Tibial artery (tissue), 4 donors: ENCODE measurements around the gene HNRNPCL4.
"Not testable (repeated sequence)": the region's sequence is repeated elsewhere in the genome, so short reads cannot be mapped to it uniquely, and the experiment has no call there.

Source experiments
- DNase-seq, 2 donors: peaks; one replicate each; pipeline ENCODE4 v3.0.0-alpha.2; 2019
- H3K27ac ChIP-seq, 2 donors: fragments of 200-600 bp; sonication (generic) in 1 of 2; 1 replicate in 1 of 2; 2 replicates in 1 of 2; pipeline ENCODE4 v1.5.1; 2018 to 2019; ENCODE audit warnings: mild to moderate bottlenecking in 1 of 2
- H3K27me3 ChIP-seq, 2 donors: fragments of 200-600 bp; sonication (generic) in 1 of 2; one replicate each; pipeline versions ENCODE4 v1.5.1 to v1.6.0; 2016 to 2019
- H3K36me3 ChIP-seq, 3 donors: fragments of 200-600 bp; sonication (generic) in 2 of 3; one replicate each; pipeline ENCODE4 v1.5.1; 2016 to 2019; ENCODE audit warnings: mild to moderate bottlenecking in 2 of 3
- H3K4me1 ChIP-seq, 4 donors: fragments of 200-600 bp; sonication (generic) in 2 of 4; 1 replicate in 3 of 4; 2 replicates in 1 of 4; pipeline ENCODE4 v1.5.1; 2016 to 2019
- H3K4me3 ChIP-seq, 2 donors: fragments of 200-600 bp; sonication (generic) in 1 of 2; 1 replicate in 1 of 2; 2 replicates in 1 of 2; pipeline ENCODE4 v1.5.1; 2018 to 2019; ENCODE audit warnings: mild to moderate bottlenecking in 2 of 2
- H3K9me3 ChIP-seq, 3 donors: fragments of 200-600 bp; sonication (generic) in 1 of 3; one replicate each; pipeline ENCODE4 v1.5.1; 2016 to 2019
- intact Hi-C: fragments of 100-400 bp; cut with DNase I; formaldehyde crosslinking; loops from one replicate; pipeline ENCODE4 v1.15.0; 2023; ENCODE audit warnings: low total_unique reads

HNRNPCL4 gene

DNA sequence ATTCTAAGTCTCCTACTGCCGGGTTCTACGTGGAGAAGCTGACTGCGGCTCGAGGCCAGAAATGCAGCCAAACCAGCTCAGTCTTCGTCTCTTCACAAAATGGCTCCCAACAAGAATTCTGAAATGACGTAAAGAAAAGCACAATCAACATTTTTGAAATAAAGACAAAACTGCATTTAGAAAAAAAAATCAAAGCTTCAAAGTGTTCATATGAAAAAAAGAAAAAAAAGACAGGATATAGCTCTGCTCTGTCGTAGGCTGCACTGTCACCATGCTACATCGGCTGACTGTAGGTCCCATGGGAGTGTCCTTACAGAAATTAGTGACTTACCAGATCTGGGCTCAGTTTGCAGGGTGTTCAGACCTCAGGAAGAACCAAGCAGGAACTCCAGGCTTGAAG is at the start of gene HNRNPCL4:
Gene HNRNPCL4, minus strand, starts transcription at position 101 of the 400 bp plus-strand sequence. CDS start 164 bp downstream, outside the sequence.
- H3K27ac ChIP-seq, DNase-seq, H3K36me3 ChIP-seq, H3K4me3 ChIP-seq, H3K27me3 ChIP-seq, intact Hi-C loops, H3K9me3 ChIP-seq, H3K4me1 ChIP-seq: not testable (repeated sequence)

GRCh38 chr1:13208712-13209111 is 43.3 kb upstream of the HNRNPCL4 start:
- DNase-seq, H3K27ac ChIP-seq, H3K4me3 ChIP-seq, H3K9me3 ChIP-seq, H3K27me3 ChIP-seq, H3K4me1 ChIP-seq, H3K36me3 ChIP-seq, intact Hi-C loops: not testable (repeated sequence)

GRCh38 chr1:13201309-13201708 is 35.9 kb upstream of the HNRNPCL4 start, which contains the start of gene PRAMEF13:
Gene PRAMEF13 (minus strand): TSS chr1:13201409. CDS start chr1:13199589, 1,820 bp downstream.
- H3K27me3 ChIP-seq, H3K36me3 ChIP-seq, H3K4me3 ChIP-seq, intact Hi-C loops, H3K4me1 ChIP-seq, DNase-seq, H3K27ac ChIP-seq, H3K9me3 ChIP-seq: not testable (repeated sequence)

- H3K27me3 ChIP-seq, H3K4me3 ChIP-seq, H3K4me1 ChIP-seq, H3K9me3 ChIP-seq, H3K36me3 ChIP-seq, intact Hi-C loops, H3K27ac ChIP-seq, DNase-seq: not testable (repeated sequence)
Observed at GRCh38 chr1:13171548-13171947, 6.1 kb upstream of the HNRNPCL4 start, which contains the start of gene PRAMEF9. Gene PRAMEF9 (plus strand): TSS chr1:13171848. CDS start chr1:13175281, 3,433 bp downstream.

- DNase-seq, H3K4me3 ChIP-seq, H3K36me3 ChIP-seq, H3K27ac ChIP-seq, intact Hi-C loops, H3K27me3 ChIP-seq, H3K4me1 ChIP-seq, H3K9me3 ChIP-seq: not testable (repeated sequence)
Observed at GRCh38 chr1:13155909-13156308, 9.5 kb downstream of the HNRNPCL4 start, which contains the start of gene PRAMEF26. Gene PRAMEF26 (minus strand): TSS chr1:13156009. CDS start chr1:13153095, 2,914 bp downstream.

- H3K27me3 ChIP-seq, H3K4me1 ChIP-seq, H3K9me3 ChIP-seq, DNase-seq, H3K4me3 ChIP-seq, H3K36me3 ChIP-seq, H3K27ac ChIP-seq, intact Hi-C loops: not testable (repeated sequence)
Observed at GRCh38 chr1:13116754-13117153, 48.7 kb downstream of the HNRNPCL4 start, which contains the start of gene HNRNPCL2. Gene HNRNPCL2 (minus strand): TSS chr1:13116854. CDS start chr1:13116400, 454 bp downstream.
